Endodermal cell (in vitro differentiated cells): Measurements from ENCODE around the gene GSK3A. TPM values are rescaled to one million over a fixed set of nuclear protein-coding genes. Genes with fewer than 3 reads are reported as not detected.

Source experiments
- DNase-seq: peaks from one replicate; pipeline ENCODE4 v3.0.0-alpha.2; 2017
- H3K27ac ChIP-seq: 2 replicates; pipeline ENCODE4 v1.5.1; 2013; ENCODE audit warnings: mild to moderate bottlenecking, low read depth, low read length, moderate library complexity
- H3K27me3 ChIP-seq: 2 replicates; pipeline ENCODE4 v1.6.1; 2013; ENCODE audit warnings: mild to moderate bottlenecking, low read length, moderate library complexity; ENCODE audit not compliant: insufficient read depth, control insufficient read depth, poor library complexity, severe bottlenecking
- H3K36me3 ChIP-seq: 2 replicates; pipeline ENCODE4 v1.7.0; 2013; ENCODE audit warnings: mild to moderate bottlenecking, low read length, moderate library complexity; ENCODE audit not compliant: control insufficient read depth, insufficient read depth
- H3K4me1 ChIP-seq: one replicate; pipeline ENCODE4 v1.7.0; 2013; ENCODE audit warnings: low read length; ENCODE audit not compliant: control insufficient read depth, insufficient read depth
- H3K4me3 ChIP-seq: 2 replicates; pipeline ENCODE4 v1.5.1; 2013; ENCODE audit warnings: mild to moderate bottlenecking, low read length, moderate library complexity
- H3K9ac ChIP-seq: 2 replicates; pipeline ENCODE4 v1.6.1; 2013; ENCODE audit warnings: mild to moderate bottlenecking, low read length, moderate library complexity; ENCODE audit not compliant: poor library complexity, severe bottlenecking; ENCODE audit errors: extremely low read depth
- H3K9me3 ChIP-seq: 2 replicates; pipeline ENCODE4 v1.6.1; 2013; ENCODE audit warnings: mild to moderate bottlenecking, low read length, moderate library complexity; ENCODE audit not compliant: control insufficient read depth
- H3K27ac Mint-ChIP-seq: 2 replicates; pipeline ENCODE4 v1.8.0; 2020; ENCODE audit warnings: mixed read lengths
- H3K27me3 Mint-ChIP-seq: 2 replicates; pipeline ENCODE4 v1.8.0; 2021; ENCODE audit warnings: mild to moderate bottlenecking, mixed read lengths; ENCODE audit not compliant: insufficient read depth
- H3K36me3 Mint-ChIP-seq: 2 replicates; pipeline ENCODE4 v1.8.0; 2020; ENCODE audit warnings: low read depth, mixed read lengths
- H3K4me1 Mint-ChIP-seq: 2 replicates; pipeline ENCODE4 v1.8.0; 2020; ENCODE audit warnings: mixed read lengths
- H3K4me3 Mint-ChIP-seq: 2 replicates; pipeline ENCODE4 v1.8.0; 2020; ENCODE audit warnings: mild to moderate bottlenecking, moderate library complexity, mixed read lengths
- H3K9me3 Mint-ChIP-seq: 2 replicates; pipeline ENCODE4 v1.8.0; 2020; ENCODE audit warnings: mild to moderate bottlenecking, mixed read lengths
- WGBS, 2 experiments: methylation state at CpG; one replicate each; pipeline versions ENCODE4 v1.1.5 to v1.1.7; 2013; ENCODE audit warnings: missing lambda C conversion rate in 2 of 2, mixed read lengths in 1 of 2; ENCODE audit not compliant: insufficient coverage in 1 of 2, insufficient read length in 1 of 2; 5-methylcytosine and 5-hydroxymethylcytosine counted together
- total RNA-seq, 2 donors: library from RNA; stranded (reverse); fragmentation: NEBNext Ultra II Directional in 1 of 2; extraction: Animal tissue kit (Norgen Biotek cat#: 25700) in 1 of 2; gene quantifications; 2 replicates in 1 of 2; 3 replicates in 1 of 2; pipeline ENCODE4 v1.2.1, GENCODE V29; 2021
- TF ChIP-seq, protein P1 (sequence below): fragments of 200-600 bp; sonication (generic); conservative IDR thresholded peaks from 2 replicates; pipeline ENCODE4 v1.5.0; 2021; ENCODE audit warnings: antibody characterized with exemption, mild to moderate bottlenecking

GSK3A gene
- total RNA-seq, 2 donors from 2014 or later: 52.6 to 55.1 TPM

DNA sequence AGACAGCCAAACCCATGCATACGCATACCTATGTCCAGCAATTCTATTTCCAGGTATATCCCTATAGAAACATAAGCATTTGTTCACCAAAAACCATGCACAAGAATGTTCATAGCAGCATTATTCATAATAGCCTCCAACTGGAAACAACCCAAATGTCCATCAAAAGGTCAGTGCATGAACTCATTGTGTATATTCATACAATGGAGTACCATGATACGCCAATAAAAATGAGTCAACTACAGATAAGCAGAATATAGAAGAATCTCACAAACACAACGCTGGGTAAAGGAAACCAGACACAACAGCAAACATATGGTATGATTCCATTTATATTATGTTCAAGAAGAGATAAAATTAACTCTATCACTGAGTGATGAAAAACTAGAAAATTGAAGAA lies 48.7 kb downstream of the GSK3A start:
- no peaks in the 10 kb centered on the region for H3K4me1 ChIP-seq

DNA sequence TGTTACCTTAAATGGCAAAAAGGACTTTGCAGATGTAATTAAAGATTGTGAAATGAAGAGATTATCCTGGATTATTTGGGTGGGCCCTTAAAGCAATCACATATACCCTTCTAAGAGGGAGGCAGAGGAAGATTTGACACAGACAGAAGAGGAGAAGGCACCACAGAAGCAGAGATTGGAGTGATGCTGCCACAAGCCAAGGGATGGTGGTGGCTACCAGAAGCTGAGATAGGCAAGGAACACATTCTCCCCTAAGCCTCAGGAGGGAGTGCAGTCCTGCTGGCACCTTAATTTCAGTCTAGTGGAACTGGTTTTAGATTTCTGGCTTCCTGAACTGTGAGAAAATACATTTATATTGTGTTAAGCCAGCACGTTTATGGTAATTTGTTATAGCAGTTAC lies 49.1 kb downstream of the GSK3A start:
- TF ChIP-seq, protein P1, sequence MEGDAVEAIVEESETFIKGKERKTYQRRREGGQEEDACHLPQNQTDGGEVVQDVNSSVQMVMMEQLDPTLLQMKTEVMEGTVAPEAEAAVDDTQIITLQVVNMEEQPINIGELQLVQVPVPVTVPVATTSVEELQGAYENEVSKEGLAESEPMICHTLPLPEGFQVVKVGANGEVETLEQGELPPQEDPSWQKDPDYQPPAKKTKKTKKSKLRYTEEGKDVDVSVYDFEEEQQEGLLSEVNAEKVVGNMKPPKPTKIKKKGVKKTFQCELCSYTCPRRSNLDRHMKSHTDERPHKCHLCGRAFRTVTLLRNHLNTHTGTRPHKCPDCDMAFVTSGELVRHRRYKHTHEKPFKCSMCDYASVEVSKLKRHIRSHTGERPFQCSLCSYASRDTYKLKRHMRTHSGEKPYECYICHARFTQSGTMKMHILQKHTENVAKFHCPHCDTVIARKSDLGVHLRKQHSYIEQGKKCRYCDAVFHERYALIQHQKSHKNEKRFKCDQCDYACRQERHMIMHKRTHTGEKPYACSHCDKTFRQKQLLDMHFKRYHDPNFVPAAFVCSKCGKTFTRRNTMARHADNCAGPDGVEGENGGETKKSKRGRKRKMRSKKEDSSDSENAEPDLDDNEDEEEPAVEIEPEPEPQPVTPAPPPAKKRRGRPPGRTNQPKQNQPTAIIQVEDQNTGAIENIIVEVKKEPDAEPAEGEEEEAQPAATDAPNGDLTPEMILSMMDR: no peak
- H3K4me3 ChIP-seq: no peak overlapping the region
- H3K27me3 Mint-ChIP-seq: peaks cover 27% of the 10 kb centered on the region
- no peak overlapping the region for H3K27ac Mint-ChIP-seq
- no peak for DNase-seq
- peaks cover 7% of the 10 kb centered on the region for H3K9me3 ChIP-seq
- H3K36me3 Mint-ChIP-seq: peaks cover 20% of the 10 kb centered on the region
- no peak overlapping the region for H3K4me3 Mint-ChIP-seq
- no peaks in the 10 kb centered on the region for H3K4me1 Mint-ChIP-seq
- 88% methylated on average over 1 of the region's 1 CpG; no CpG with 5 or more reads in 1 of the 2 experiments for WGBS, 2 experiments
- H3K36me3 ChIP-seq: peaks cover 5% of the 10 kb centered on the region
- peaks cover 3% of the 10 kb centered on the region for H3K9me3 Mint-ChIP-seq
- no peak overlapping the region for H3K27ac ChIP-seq
- H3K27me3 ChIP-seq: peaks cover 4% of the 10 kb centered on the region
- H3K9ac ChIP-seq: no peak overlapping the region
- no peaks in the 10 kb centered on the region for H3K4me1 ChIP-seq

More for the DNA sequence above, 48.7 kb downstream of the GSK3A start:
- H3K36me3 ChIP-seq: peaks cover 6% of the 10 kb centered on the region
- DNase-seq: no peak
- Mint-ChIP-seq H3K27ac (no peak overlapping the region), H3K4me1 (no peaks in the 10 kb centered on the region), H3K36me3 (peaks cover 23% of the 10 kb centered on the region), H3K4me3 (no peak overlapping the region), H3K9me3 (peaks cover 3% of the 10 kb centered on the region), H3K27me3 (peaks cover 27% of the 10 kb centered on the region)
- TF ChIP-seq, protein P1: no peak
- H3K27me3 ChIP-seq: peaks cover 4% of the 10 kb centered on the region
- no peak overlapping the region for H3K4me3 ChIP-seq
- H3K9ac ChIP-seq: no peak overlapping the region
- H3K9me3 ChIP-seq: peaks cover 7% of the 10 kb centered on the region
- 80 to 95% methylated on average over 1 to 3 of the region's 3 CpGs for WGBS, 2 experiments
- H3K27ac ChIP-seq: no peak overlapping the region

DNA sequence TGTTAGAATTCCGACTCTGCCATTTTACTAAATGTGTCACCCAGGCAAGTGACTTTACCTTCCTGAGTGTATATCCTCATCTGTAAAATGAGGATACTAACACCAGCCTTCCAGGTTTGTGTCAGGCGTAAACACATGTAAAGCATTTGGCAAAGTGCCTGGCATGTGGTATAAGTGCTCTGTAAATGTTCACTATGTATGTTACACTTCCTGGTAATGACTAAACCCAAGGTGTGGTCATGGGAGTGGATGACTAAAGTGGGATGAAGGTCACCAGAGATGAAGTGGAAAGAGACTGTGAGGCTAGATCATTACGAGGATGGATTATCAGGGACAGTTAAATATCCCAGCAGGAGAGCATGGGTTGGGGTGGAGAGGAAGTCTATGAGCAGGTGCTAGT lies 50.5 kb downstream of the GSK3A start:
- Mint-ChIP-seq H3K9me3 (peaks cover 3% of the 10 kb centered on the region), H3K4me3 (no peak overlapping the region), H3K4me1 (no peaks in the 10 kb centered on the region), H3K27me3 (peaks cover 27% of the 10 kb centered on the region), H3K36me3 (peaks cover 10% of the 10 kb centered on the region), H3K27ac (no peak overlapping the region)
- DNase-seq: no peak
- peaks cover 7% of the 10 kb centered on the region for H3K9me3 ChIP-seq
- no peaks in the 10 kb centered on the region for H3K4me1 ChIP-seq
- peaks cover 4% of the 10 kb centered on the region for H3K27me3 ChIP-seq
- TF ChIP-seq, protein P1: no peak
- H3K27ac ChIP-seq: no peak overlapping the region
- no peak overlapping the region for H3K9ac ChIP-seq
- WGBS, 2 experiments: 78 to 86% methylated on average over 3 of the region's 3 CpGs
- H3K4me3 ChIP-seq: no peak overlapping the region
- no peaks in the 10 kb centered on the region for H3K36me3 ChIP-seq
